ENCODE measurements around the gene CDC37L1. TPM values are rescaled to one million over a fixed set of nuclear protein-coding genes. Genes with fewer than 3 reads are reported as not detected.

Gene CDC37L1
- total RNA-seq, 3 donors from 2014 or later, result 36.4 to 53.4 (median 42.7) TPM

- no peaks in the 10 kb centered on the region for H3K9me3 ChIP-seq
- TF ChIP-seq POLR2AphosphoS5 (IDR thresholded peaks at IDR 0.05), result no peak
- TF ChIP-seq POLR2A (IDR thresholded peaks at IDR 0.05), result no peak
- TF ChIP-seq CTCF (IDR thresholded peaks at IDR 0.05), result no peak
- no peaks in the 10 kb centered on the region for H3K4me1 ChIP-seq
- intact Hi-C loops (cut with DNase I; ENCODE audit: low total_unique reads), result no loop called here
- no peaks in the 10 kb centered on the region for H3K27me3 ChIP-seq
- no peak for DNase-seq (ENCODE audit: low spot score in 2 of 2)
- no peak overlapping the region for H3K27ac ChIP-seq
- peaks cover 11% of the 10 kb centered on the region for H3K36me3 ChIP-seq
- H3K4me3 ChIP-seq, result no peak overlapping the region
These were observed 27.7 kb downstream of the CDC37L1 start for GRCh38 chr9:4706971-4707622.

DNA sequence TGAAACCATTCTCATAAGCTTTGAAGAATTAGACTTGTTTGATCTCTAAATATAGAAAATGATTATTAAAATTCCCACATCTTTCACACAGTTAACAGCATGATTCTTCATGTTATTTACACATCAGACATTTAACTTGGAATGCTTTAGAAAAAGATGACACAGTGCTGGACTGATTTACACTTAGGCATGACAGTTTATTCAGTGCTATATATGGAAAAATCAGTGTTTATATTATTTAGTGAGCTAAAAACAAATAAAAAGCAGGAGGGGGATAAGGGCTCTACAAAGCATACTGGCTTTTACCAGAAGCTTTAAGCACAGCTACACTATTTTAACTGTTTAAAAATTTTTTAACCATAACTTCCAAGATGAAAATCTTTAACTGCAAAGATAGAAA lies 30.0 kb downstream of the CDC37L1 start:
- no peak for DNase-seq (ENCODE audit: low spot score in 2 of 2)
- H3K4me1 ChIP-seq, result no peaks in the 10 kb centered on the region
- H3K27ac ChIP-seq, result no peak overlapping the region
- no peaks in the 10 kb centered on the region for H3K27me3 ChIP-seq
- intact Hi-C loops (cut with DNase I; ENCODE audit: low total_unique reads), result no loop called here
- no peaks in the 10 kb centered on the region for H3K9me3 ChIP-seq
- peaks cover 10% of the 10 kb centered on the region for H3K36me3 ChIP-seq
- no peak overlapping the region for H3K4me3 ChIP-seq
- TF ChIP-seq POLR2AphosphoS5 (IDR thresholded peaks at IDR 0.05), result no peak
- no peak for TF ChIP-seq POLR2A (IDR thresholded peaks at IDR 0.05)
- TF ChIP-seq CTCF (IDR thresholded peaks at IDR 0.05), result no peak

DNA sequence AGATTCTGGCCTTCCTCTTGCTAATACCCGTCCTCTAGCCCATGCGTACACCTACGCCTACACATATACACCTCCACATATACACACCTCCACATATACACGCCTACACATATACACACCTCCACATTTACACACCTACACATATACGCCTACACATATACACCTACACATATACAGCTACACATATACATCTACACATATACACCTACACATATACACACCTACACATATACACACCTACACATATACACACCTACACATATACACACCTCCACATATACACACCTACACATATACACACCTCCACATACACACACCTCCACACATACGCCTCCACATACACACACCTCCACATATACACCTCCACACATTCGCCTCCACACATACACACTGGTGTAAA lies 34.5 kb downstream of the CDC37L1 start:
- TF ChIP-seq POLR2A (IDR thresholded peaks at IDR 0.05), result no peak
- peaks cover 10% of the 10 kb centered on the region for H3K36me3 ChIP-seq
- no peaks in the 10 kb centered on the region for H3K9me3 ChIP-seq
- no peak for DNase-seq (ENCODE audit: low spot score in 2 of 2)
- no peak overlapping the region for H3K4me3 ChIP-seq
- no peaks in the 10 kb centered on the region for H3K4me1 ChIP-seq
- no peak overlapping the region for H3K27ac ChIP-seq
- intact Hi-C loops (cut with DNase I; ENCODE audit: low total_unique reads), result no loop called here
- no peaks in the 10 kb centered on the region for H3K27me3 ChIP-seq

GRCh38 chr9:4714266-4715016 lies 35.1 kb downstream of the CDC37L1 start:
- H3K9me3 ChIP-seq, result no peaks in the 10 kb centered on the region
- H3K36me3 ChIP-seq, result peaks cover 10% of the 10 kb centered on the region
- intact Hi-C loops (cut with DNase I; ENCODE audit: low total_unique reads), result no loop called here
- DNase-seq (ENCODE audit: low spot score in 2 of 2), result no peak
- no peaks in the 10 kb centered on the region for H3K4me1 ChIP-seq
- no peak for TF ChIP-seq POLR2AphosphoS5 (IDR thresholded peaks at IDR 0.05)
- TF ChIP-seq POLR2A (IDR thresholded peaks at IDR 0.05), result no peak
- TF ChIP-seq CTCF (IDR thresholded peaks at IDR 0.05), result no peak
- H3K27me3 ChIP-seq, result no peaks in the 10 kb centered on the region
- no peak overlapping the region for H3K27ac ChIP-seq
- no peak overlapping the region for H3K4me3 ChIP-seq

DNA sequence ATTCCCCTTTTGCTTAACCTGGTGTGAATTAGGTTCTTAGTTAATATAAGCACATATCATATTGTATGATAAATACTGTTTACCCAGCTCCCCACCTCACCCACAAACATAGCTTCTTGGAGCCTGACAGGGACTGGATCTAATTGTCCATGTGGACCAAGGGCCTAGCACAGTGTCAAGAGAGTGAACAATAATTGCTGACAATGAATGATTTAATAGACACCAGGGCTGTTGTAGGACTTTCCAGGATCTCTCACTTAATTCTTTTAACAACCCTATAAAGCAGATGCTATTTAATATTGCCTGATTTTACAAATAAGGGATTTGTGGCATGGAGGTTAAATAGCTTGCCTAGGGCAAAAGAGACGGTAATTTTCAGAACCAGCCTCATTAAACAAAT lies 36.8 kb downstream of the CDC37L1 start:
- Histone ChIP-seq H3K4me3 (no peak overlapping the region), H3K9me3 (no peaks in the 10 kb centered on the region), H3K36me3 (peaks cover 10% of the 10 kb centered on the region), H3K4me1 (no peaks in the 10 kb centered on the region), H3K27ac (no peak overlapping the region), H3K27me3 (no peaks in the 10 kb centered on the region)
- TF ChIP-seq POLR2AphosphoS5 (IDR thresholded peaks at IDR 0.05) (no peak), POLR2A (IDR thresholded peaks at IDR 0.05) (no peak), CTCF (IDR thresholded peaks at IDR 0.05) (no peak)
- no peak for DNase-seq (ENCODE audit: low spot score in 2 of 2)
- intact Hi-C loops (cut with DNase I; ENCODE audit: low total_unique reads), result no loop called here
